SK-N-SH treated with all-trans-retinoic acid at 6 μM for 48 hours (cell line): ENCODE results near the gene GCN1.

Experiments
- ATAC-seq: fragments of 200-7000 bp; cut with Tn5 transposase; 3 replicates; pipeline ENCODE4 v1.9.1; 2020; ENCODE audit warnings: mild to moderate bottlenecking, moderate library complexity
- ARNTL ChIP-seq: fragments of 450-650 bp; formaldehyde crosslinking; IDR thresholded peaks from 2 replicates; pipeline ENCODE4 v1.5.0; 2020; ENCODE audit warnings: low read depth, mild to moderate bottlenecking, moderate library complexity, borderline replicate concordance
- BACH2 ChIP-seq: fragments of 250-450 bp; sonication (Bioruptor Pico); IDR thresholded peaks from 2 replicates; pipeline ENCODE4 v1.9.0; 2021; ENCODE audit warnings: mild to moderate bottlenecking, borderline replicate concordance
- CREB5 ChIP-seq: fragments of 250-450 bp; sonication (Bioruptor Pico); IDR thresholded peaks from 2 replicates; pipeline ENCODE4 v1.5.1; 2020; ENCODE audit warnings: low read depth, mild to moderate bottlenecking, moderate library complexity
- CSDC2 ChIP-seq: fragments of 250-450 bp; sonication (Bioruptor Pico); IDR thresholded peaks from 2 replicates; pipeline ENCODE4 v1.5.0; 2020; ENCODE audit warnings: mild to moderate bottlenecking, moderate library complexity
- ESRRG ChIP-seq: fragments of 250-450 bp; sonication (Bioruptor Pico); IDR thresholded peaks from 2 replicates; pipeline ENCODE4 v1.6.1; 2021; ENCODE audit warnings: mild to moderate bottlenecking
- GLIS3 ChIP-seq: fragments of 250-450 bp; sonication (Bioruptor Pico); IDR thresholded peaks from 2 replicates; pipeline ENCODE4 v1.5.0; 2020; ENCODE audit warnings: mild to moderate bottlenecking, moderate library complexity
- OSR1 ChIP-seq: fragments of 250-450 bp; sonication (Bioruptor Pico); IDR thresholded peaks from 2 replicates; pipeline ENCODE4 v1.8.0; 2022; ENCODE audit warnings: moderate library complexity, mild to moderate bottlenecking, inconsistent platforms
- PATZ1 ChIP-seq: fragments of 250-450 bp; sonication (Bioruptor Pico); IDR thresholded peaks from 2 replicates; pipeline ENCODE4 v1.8.0; 2020; ENCODE audit warnings: mild to moderate bottlenecking, moderate library complexity, borderline replicate concordance
- PPARA ChIP-seq: fragments of 250-450 bp; sonication (Bioruptor Pico); IDR thresholded peaks from 2 replicates; pipeline ENCODE4 v1.5.0; 2020; ENCODE audit warnings: mild to moderate bottlenecking, borderline replicate concordance
- RARB ChIP-seq: fragments of 250-450 bp; sonication (Bioruptor Pico); IDR thresholded peaks from 2 replicates; pipeline ENCODE4 v1.8.0; 2021; ENCODE audit warnings: mild to moderate bottlenecking, moderate library complexity
- SNAI2 ChIP-seq: fragments of 250-450 bp; sonication (Bioruptor Pico); IDR thresholded peaks from 2 replicates; pipeline ENCODE4 v1.5.0; 2020; ENCODE audit warnings: mild to moderate bottlenecking, moderate library complexity
- TCF4 ChIP-seq: fragments of 250-450 bp; sonication (Bioruptor Pico); IDR thresholded peaks from 2 replicates; pipeline ENCODE4 v1.8.0; 2021; ENCODE audit warnings: mild to moderate bottlenecking, moderate library complexity, borderline replicate concordance
- TOX ChIP-seq: fragments of 250-450 bp; sonication (Bioruptor Pico); IDR thresholded peaks from 2 replicates; pipeline ENCODE4 v1.8.0; 2021; ENCODE audit warnings: mild to moderate bottlenecking, moderate library complexity, borderline replicate concordance
- TSHZ2 ChIP-seq: fragments of 250-450 bp; sonication (Bioruptor Pico); IDR thresholded peaks from 2 replicates; pipeline ENCODE4 v1.5.0; 2020; ENCODE audit warnings: mild to moderate bottlenecking, moderate library complexity
- ZC3H10 ChIP-seq: fragments of 250-450 bp; sonication (Bioruptor Pico); IDR thresholded peaks from 2 replicates; pipeline ENCODE4 v1.5.1; 2021; ENCODE audit warnings: mild to moderate bottlenecking, moderate library complexity
- ZFP3 ChIP-seq: fragments of 250-450 bp; sonication (Bioruptor Pico); IDR thresholded peaks from 2 replicates; pipeline ENCODE4 v1.5.0; 2020; ENCODE audit warnings: mild to moderate bottlenecking, moderate library complexity
- ZFP30 ChIP-seq: fragments of 450-650 bp; formaldehyde crosslinking; IDR thresholded peaks from 2 replicates; pipeline ENCODE4 v1.5.0; 2022; ENCODE audit warnings: mild to moderate bottlenecking, moderate library complexity
- ZNF565 ChIP-seq: fragments of 450-650 bp; formaldehyde crosslinking; conservative IDR thresholded peaks from 2 replicates; pipeline ENCODE4 v1.5.0; 2020; ENCODE audit warnings: low read depth, mild to moderate bottlenecking, moderate library complexity
- ZNF70 ChIP-seq: fragments of 450-650 bp; formaldehyde crosslinking; IDR thresholded peaks from 2 replicates; pipeline ENCODE4 v1.5.0; 2020; ENCODE audit warnings: mild to moderate bottlenecking, moderate library complexity
- ZNF8 ChIP-seq: fragments of 450-650 bp; formaldehyde crosslinking; IDR thresholded peaks from 2 replicates; pipeline ENCODE4 v1.5.0; 2020; ENCODE audit warnings: mild to moderate bottlenecking, moderate library complexity
- TF ChIP-seq, protein P1 (sequence below): fragments of 250-450 bp; sonication (Bioruptor Pico); IDR thresholded peaks from 2 replicates; pipeline ENCODE4 v1.8.0; 2021; ENCODE audit warnings: low read depth, mild to moderate bottlenecking, moderate library complexity, borderline replicate concordance
- TF ChIP-seq, protein P2 (sequence below): fragments of 250-450 bp; sonication (Bioruptor Pico); IDR thresholded peaks from 2 replicates; pipeline ENCODE4 v1.5.1; 2021; ENCODE audit warnings: mild to moderate bottlenecking, moderate library complexity

Gene GCN1

GRCh38 chr12:120148011-120148410 lies 46.5 kb downstream of the GCN1 start:
- TF ChIP-seq SNAI2 (CRISPR knock-in tag) (no peak), PPARA (CRISPR knock-in tag) (no peak), CREB5 (CRISPR knock-in tag) (no peak), ZNF70 (CRISPR knock-in tag) (no peak), ZFP30 (CRISPR knock-in tag) (no peak), ESRRG (CRISPR knock-in tag) (no peak)
- ATAC-seq = no peak

- TF ChIP-seq ZNF565 (CRISPR knock-in tag) (no peak), TCF4 (CRISPR knock-in tag) (no peak), ZFP30 (CRISPR knock-in tag) (no peak), ZC3H10 (CRISPR knock-in tag) (no peak), GLIS3 (no peak), RARB (CRISPR knock-in tag) (no peak), ESRRG (CRISPR knock-in tag) (no peak), PPARA (CRISPR knock-in tag) (no peak), TOX (CRISPR knock-in tag) (no peak), ZNF70 (CRISPR knock-in tag) (no peak), ZNF8 (no peak), OSR1 (CRISPR knock-in tag) (no peak), CSDC2 (CRISPR knock-in tag) (no peak), SNAI2 (CRISPR knock-in tag) (no peak)
- TF ChIP-seq, protein P1, sequence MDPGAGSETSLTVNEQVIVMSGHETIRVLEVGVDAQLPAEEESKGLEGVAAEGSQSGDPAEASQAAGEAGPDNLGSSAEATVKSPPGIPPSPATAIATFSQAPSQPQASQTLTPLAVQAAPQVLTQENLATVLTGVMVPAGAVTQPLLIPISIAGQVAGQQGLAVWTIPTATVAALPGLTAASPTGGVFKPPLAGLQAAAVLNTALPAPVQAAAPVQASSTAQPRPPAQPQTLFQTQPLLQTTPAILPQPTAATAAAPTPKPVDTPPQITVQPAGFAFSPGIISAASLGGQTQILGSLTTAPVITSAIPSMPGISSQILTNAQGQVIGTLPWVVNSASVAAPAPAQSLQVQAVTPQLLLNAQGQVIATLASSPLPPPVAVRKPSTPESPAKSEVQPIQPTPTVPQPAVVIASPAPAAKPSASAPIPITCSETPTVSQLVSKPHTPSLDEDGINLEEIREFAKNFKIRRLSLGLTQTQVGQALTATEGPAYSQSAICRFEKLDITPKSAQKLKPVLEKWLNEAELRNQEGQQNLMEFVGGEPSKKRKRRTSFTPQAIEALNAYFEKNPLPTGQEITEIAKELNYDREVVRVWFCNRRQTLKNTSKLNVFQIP (CRISPR knock-in tag) = no peak
- no peak for ATAC-seq
Observed at GRCh38 chr12:120145164-120145563, 49.4 kb downstream of the GCN1 start.

DNA sequence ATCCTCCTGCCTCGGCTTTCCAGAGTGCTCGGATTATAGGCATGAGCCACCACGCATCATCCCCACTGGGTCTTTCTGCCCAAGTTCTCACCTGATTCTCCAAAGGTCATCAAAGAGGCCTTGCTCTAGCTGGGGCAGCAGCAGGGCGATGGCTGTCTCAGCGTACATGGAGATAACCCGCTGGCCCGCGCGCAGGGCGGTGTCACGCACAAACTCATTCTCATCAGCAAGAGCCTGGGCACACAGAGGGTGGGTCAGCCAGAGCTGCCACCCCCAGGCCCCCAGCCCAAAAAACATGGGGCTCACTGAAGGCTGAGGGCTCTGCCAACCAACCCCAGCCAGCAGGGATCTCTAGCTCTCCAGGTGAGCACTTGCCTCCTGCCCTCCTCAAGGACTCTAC lies 50.3 kb downstream of the GCN1 start:
- no peak for ATAC-seq
- no peak for TF ChIP-seq TSHZ2 (CRISPR knock-in tag)
- TF ChIP-seq PPARA (CRISPR knock-in tag) = no peak
- no peak for TF ChIP-seq PATZ1 (CRISPR knock-in tag)
- no peak for TF ChIP-seq BACH2 (CRISPR knock-in tag)
- TF ChIP-seq ZNF565 (CRISPR knock-in tag) = no peak
- no peak for TF ChIP-seq SNAI2 (CRISPR knock-in tag)
- no peak for TF ChIP-seq ESRRG (CRISPR knock-in tag)
- no peak for TF ChIP-seq ARNTL (CRISPR knock-in tag)

GRCh38 chr12:120142231-120142877 lies 52.2 kb downstream of the GCN1 start:
- ATAC-seq = no peak
- TF ChIP-seq ZFP3 (CRISPR knock-in tag) = no peak
- no peak for TF ChIP-seq TOX (CRISPR knock-in tag)
- TF ChIP-seq CREB5 (CRISPR knock-in tag) = no peak
- TF ChIP-seq, protein P2, sequence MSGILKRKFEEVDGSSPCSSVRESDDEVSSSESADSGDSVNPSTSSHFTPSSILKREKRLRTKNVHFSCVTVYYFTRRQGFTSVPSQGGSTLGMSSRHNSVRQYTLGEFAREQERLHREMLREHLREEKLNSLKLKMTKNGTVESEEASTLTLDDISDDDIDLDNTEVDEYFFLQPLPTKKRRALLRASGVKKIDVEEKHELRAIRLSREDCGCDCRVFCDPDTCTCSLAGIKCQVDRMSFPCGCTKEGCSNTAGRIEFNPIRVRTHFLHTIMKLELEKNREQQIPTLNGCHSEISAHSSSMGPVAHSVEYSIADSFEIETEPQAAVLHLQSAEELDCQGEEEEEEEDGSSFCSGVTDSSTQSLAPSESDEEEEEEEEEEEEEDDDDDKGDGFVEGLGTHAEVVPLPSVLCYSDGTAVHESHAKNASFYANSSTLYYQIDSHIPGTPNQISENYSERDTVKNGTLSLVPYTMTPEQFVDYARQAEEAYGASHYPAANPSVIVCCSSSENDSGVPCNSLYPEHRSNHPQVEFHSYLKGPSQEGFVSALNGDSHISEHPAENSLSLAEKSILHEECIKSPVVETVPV (CRISPR knock-in tag) = no peak
- TF ChIP-seq PATZ1 (CRISPR knock-in tag) = no peak
- TF ChIP-seq ESRRG (CRISPR knock-in tag) = no peak
- no peak for TF ChIP-seq OSR1 (CRISPR knock-in tag)
- no peak for TF ChIP-seq RARB (CRISPR knock-in tag)
